Dendritic cell treated with granulocyte-macrophage colony-stimulating factor and Interleukin-4, amounts not matched to agents 40 ng/mL and 50 ng/mL, for 4 days (primary cell): ENCODE measurements around the gene LRTM2.

Experiments
- H3K27ac Mint-ChIP-seq: one replicate; pipeline ENCODE4 v1.8.0; 2022; ENCODE audit warnings: mild to moderate bottlenecking, mixed read lengths
- H3K27me3 Mint-ChIP-seq: one replicate; pipeline ENCODE4 v1.8.0; 2022; ENCODE audit warnings: mild to moderate bottlenecking, mixed read lengths
- H3K36me3 Mint-ChIP-seq: one replicate; pipeline ENCODE4 v1.8.0; 2022; ENCODE audit warnings: low read depth, mixed read lengths
- H3K4me1 Mint-ChIP-seq: one replicate; pipeline ENCODE4 v1.8.0; 2022; ENCODE audit warnings: low read depth, mixed read lengths
- H3K4me3 Mint-ChIP-seq: one replicate; pipeline ENCODE4 v1.8.0; 2022; ENCODE audit warnings: mild to moderate bottlenecking, moderate library complexity, mixed read lengths
- H3K9me3 Mint-ChIP-seq: one replicate; pipeline ENCODE4 v1.8.0; 2022; ENCODE audit warnings: mixed read lengths
- intact Hi-C: fragments of 100-400 bp; cut with micrococcal nuclease; formaldehyde crosslinking; loops from one replicate; pipeline ENCODE4 v1.15.0; 2022

LRTM2 gene

GRCh38 chr12:1855241-1855640 is 34.9 kb downstream of the LRTM2 start:
- Mint-ChIP-seq H3K27me3 (peaks cover 4% of the 10 kb centered on the region), H3K4me1 (peaks cover 4% of the 10 kb centered on the region), H3K4me3 (no peak overlapping the region), H3K36me3 (no peaks in the 10 kb centered on the region), H3K9me3 (peaks cover 9% of the 10 kb centered on the region), H3K27ac (no peak overlapping the region)
- intact Hi-C loops: no loop called here

- Mint-ChIP-seq H3K27me3 (peaks cover 9% of the 10 kb centered on the region), H3K36me3 (no peaks in the 10 kb centered on the region), H3K4me1 (peaks cover 2% of the 10 kb centered on the region), H3K9me3 (peaks cover 9% of the 10 kb centered on the region), H3K4me3 (no peak overlapping the region), H3K27ac (no peak overlapping the region)
- intact Hi-C loops: no loop called here
Observed at GRCh38 chr12:1857086-1857485, 36.7 kb downstream of the LRTM2 start.

GRCh38 chr12:1857821-1858220 is 37.5 kb downstream of the LRTM2 start:
- H3K4me3 Mint-ChIP-seq: no peak overlapping the region
- H3K9me3 Mint-ChIP-seq: peaks cover 9% of the 10 kb centered on the region
- H3K36me3 Mint-ChIP-seq: no peaks in the 10 kb centered on the region
- intact Hi-C loops: no loop called here
- H3K4me1 Mint-ChIP-seq: no peaks in the 10 kb centered on the region
- H3K27ac Mint-ChIP-seq: no peak overlapping the region
- peaks cover 9% of the 10 kb centered on the region for H3K27me3 Mint-ChIP-seq

GRCh38 chr12:1858456-1858855 is 38.1 kb downstream of the LRTM2 start:
- no peaks in the 10 kb centered on the region for H3K36me3 Mint-ChIP-seq
- no peak overlapping the region for H3K27ac Mint-ChIP-seq
- H3K9me3 Mint-ChIP-seq: peaks cover 9% of the 10 kb centered on the region
- H3K4me1 Mint-ChIP-seq: no peaks in the 10 kb centered on the region
- peaks cover 9% of the 10 kb centered on the region for H3K27me3 Mint-ChIP-seq
- intact Hi-C loops: no loop called here
- no peak overlapping the region for H3K4me3 Mint-ChIP-seq

GRCh38 chr12:1859643-1860042 is 39.3 kb downstream of the LRTM2 start:
- intact Hi-C loops: no loop called here
- H3K9me3 Mint-ChIP-seq: peaks cover 9% of the 10 kb centered on the region
- H3K4me3 Mint-ChIP-seq: no peak overlapping the region
- H3K4me1 Mint-ChIP-seq: no peaks in the 10 kb centered on the region
- H3K27ac Mint-ChIP-seq: no peak overlapping the region
- H3K36me3 Mint-ChIP-seq: no peaks in the 10 kb centered on the region
- H3K27me3 Mint-ChIP-seq: peaks cover 14% of the 10 kb centered on the region

GRCh38 chr12:1862973-1863372 is 42.6 kb downstream of the LRTM2 start:
- peaks cover 8% of the 10 kb centered on the region for H3K9me3 Mint-ChIP-seq
- H3K27me3 Mint-ChIP-seq: peaks cover 33% of the 10 kb centered on the region
- no peaks in the 10 kb centered on the region for H3K36me3 Mint-ChIP-seq
- no peak overlapping the region for H3K4me3 Mint-ChIP-seq
- no peaks in the 10 kb centered on the region for H3K4me1 Mint-ChIP-seq
- intact Hi-C loops: no loop called here
- H3K27ac Mint-ChIP-seq: no peak overlapping the region

GRCh38 chr12:1863823-1864222 is 43.5 kb downstream of the LRTM2 start:
- no peak overlapping the region for H3K4me3 Mint-ChIP-seq
- no peaks in the 10 kb centered on the region for H3K36me3 Mint-ChIP-seq
- no peak overlapping the region for H3K27ac Mint-ChIP-seq
- H3K27me3 Mint-ChIP-seq: peaks cover 31% of the 10 kb centered on the region
- intact Hi-C loops: no loop called here
- no peaks in the 10 kb centered on the region for H3K4me1 Mint-ChIP-seq
- peaks cover 13% of the 10 kb centered on the region for H3K9me3 Mint-ChIP-seq

- Mint-ChIP-seq H3K4me3 (no peak overlapping the region), H3K36me3 (no peaks in the 10 kb centered on the region), H3K9me3 (peaks cover 16% of the 10 kb centered on the region), H3K4me1 (no peaks in the 10 kb centered on the region), H3K27me3 (peaks cover 33% of the 10 kb centered on the region), H3K27ac (no peak overlapping the region)
- intact Hi-C loops: no loop called here
Observed at GRCh38 chr12:1864456-1864855, 44.1 kb downstream of the LRTM2 start.

GRCh38 chr12:1864867-1865266 is 44.5 kb downstream of the LRTM2 start:
- Mint-ChIP-seq H3K27me3 (peaks cover 36% of the 10 kb centered on the region), H3K4me3 (no peak overlapping the region), H3K27ac (no peak overlapping the region), H3K9me3 (peaks cover 20% of the 10 kb centered on the region), H3K4me1 (no peaks in the 10 kb centered on the region), H3K36me3 (no peaks in the 10 kb centered on the region)
- intact Hi-C loops: no loop called here

- intact Hi-C loops: no loop called here
- no peaks in the 10 kb centered on the region for H3K4me1 Mint-ChIP-seq
- H3K9me3 Mint-ChIP-seq: peaks cover 20% of the 10 kb centered on the region
- no peaks in the 10 kb centered on the region for H3K36me3 Mint-ChIP-seq
- peaks cover 37% of the 10 kb centered on the region for H3K27me3 Mint-ChIP-seq
- H3K27ac Mint-ChIP-seq: no peak overlapping the region
- no peak overlapping the region for H3K4me3 Mint-ChIP-seq
Observed at GRCh38 chr12:1865284-1865866, 45.0 kb downstream of the LRTM2 start.

- H3K4me1 Mint-ChIP-seq: no peaks in the 10 kb centered on the region
- intact Hi-C loops: no loop called here
- H3K36me3 Mint-ChIP-seq: no peaks in the 10 kb centered on the region
- peaks cover 30% of the 10 kb centered on the region for H3K9me3 Mint-ChIP-seq
- H3K27ac Mint-ChIP-seq: no peak overlapping the region
- no peak overlapping the region for H3K4me3 Mint-ChIP-seq
- H3K27me3 Mint-ChIP-seq: peaks cover 36% of the 10 kb centered on the region
Observed at GRCh38 chr12:1869145-1869544, 48.8 kb downstream of the LRTM2 start.

- H3K27me3 Mint-ChIP-seq: peaks cover 29% of the 10 kb centered on the region
- H3K9me3 Mint-ChIP-seq: peaks cover 30% of the 10 kb centered on the region
- H3K27ac Mint-ChIP-seq: no peak overlapping the region
- H3K36me3 Mint-ChIP-seq: no peaks in the 10 kb centered on the region
- no peak overlapping the region for H3K4me3 Mint-ChIP-seq
- no peaks in the 10 kb centered on the region for H3K4me1 Mint-ChIP-seq
- intact Hi-C loops: no loop called here
Observed at GRCh38 chr12:1870086-1870485, 49.7 kb downstream of the LRTM2 start.

GRCh38 chr12:1870998-1871917 is 50.9 kb downstream of the LRTM2 start:
- peaks cover 22% of the 10 kb centered on the region for H3K27me3 Mint-ChIP-seq
- intact Hi-C loops: no loop called here
- H3K4me1 Mint-ChIP-seq: no peaks in the 10 kb centered on the region
- no peak overlapping the region for H3K4me3 Mint-ChIP-seq
- H3K36me3 Mint-ChIP-seq: no peaks in the 10 kb centered on the region
- peaks cover 30% of the 10 kb centered on the region for H3K9me3 Mint-ChIP-seq
- H3K27ac Mint-ChIP-seq: no peak overlapping the region

- Mint-ChIP-seq H3K4me1 (no peaks in the 10 kb centered on the region), H3K27ac (no peak overlapping the region), H3K4me3 (no peak overlapping the region), H3K9me3 (peaks cover 30% of the 10 kb centered on the region), H3K36me3 (no peaks in the 10 kb centered on the region), H3K27me3 (peaks cover 17% of the 10 kb centered on the region)
- intact Hi-C loops: no loop called here
Observed at GRCh38 chr12:1872001-1872400, 51.6 kb downstream of the LRTM2 start.
